Trophoblast cell (in vitro differentiated cells and primary cell): ENCODE results near the gene CCIN.

Source experiments
- DNase-seq, 2 donors: peaks; one replicate each; pipeline ENCODE4 v3.0.0-alpha.2; 2016
- H2AFZ ChIP-seq: 2 replicates; pipeline ENCODE4 v1.6.1; 2013; ENCODE audit warnings: low read length, moderate library complexity, mild to moderate bottlenecking; ENCODE audit not compliant: insufficient read depth, poor library complexity
- H2AK5ac ChIP-seq: 2 replicates; pipeline ENCODE4 v1.6.1; 2013; ENCODE audit warnings: mild to moderate bottlenecking, low read length
- H2BK120ac ChIP-seq: 2 replicates; pipeline ENCODE4 v1.6.1; 2013; ENCODE audit warnings: low read length, mild to moderate bottlenecking, moderate library complexity; ENCODE audit not compliant: insufficient read depth, poor library complexity
- H2BK12ac ChIP-seq: 2 replicates; pipeline ENCODE4 v1.6.1; 2013; ENCODE audit warnings: mild to moderate bottlenecking, low read length, moderate library complexity
- H2BK5ac ChIP-seq: 2 replicates; pipeline ENCODE4 v1.6.1; 2013; ENCODE audit warnings: low read length, low read depth, moderate library complexity, mild to moderate bottlenecking; ENCODE audit not compliant: poor library complexity
- H3K14ac ChIP-seq: 2 replicates; pipeline ENCODE4 v1.6.1; 2013; ENCODE audit warnings: mild to moderate bottlenecking, low read length
- H3K18ac ChIP-seq: 2 replicates; pipeline ENCODE4 v1.6.1; 2013; ENCODE audit warnings: mild to moderate bottlenecking, low read length
- H3K23ac ChIP-seq: 2 replicates; pipeline ENCODE4 v1.6.1; 2013; ENCODE audit warnings: low read length
- H3K27ac ChIP-seq: 2 replicates; pipeline ENCODE4 v1.5.1; 2013; ENCODE audit warnings: low read depth, mild to moderate bottlenecking, inconsistent platforms, low read length, moderate library complexity
- H3K27me3 ChIP-seq: 2 replicates; pipeline ENCODE4 v1.6.1; 2013; ENCODE audit warnings: inconsistent platforms, mild to moderate bottlenecking, low read length, moderate library complexity; ENCODE audit not compliant: insufficient read depth
- H3K36me3 ChIP-seq, 2 experiments: 1 replicate in 1 of 2; 2 replicates in 1 of 2; pipeline ENCODE4 v1.6.1; 2013; ENCODE audit warnings: low read length in 2 of 2, mild to moderate bottlenecking in 2 of 2, moderate library complexity in 1 of 2; ENCODE audit not compliant: insufficient read depth in 2 of 2, control insufficient read depth in 1 of 2
- H3K4ac ChIP-seq: 2 replicates; pipeline ENCODE4 v1.6.1; 2013; ENCODE audit warnings: low read depth, mild to moderate bottlenecking, low read length, moderate library complexity
- H3K4me1 ChIP-seq, 2 experiments: 1 replicate in 1 of 2; 2 replicates in 1 of 2; pipeline ENCODE4 v1.6.1; 2013; ENCODE audit warnings: low read length in 2 of 2, mild to moderate bottlenecking in 2 of 2, moderate library complexity in 1 of 2; ENCODE audit not compliant: insufficient read depth in 2 of 2, control insufficient read depth in 1 of 2
- H3K4me2 ChIP-seq: 2 replicates; pipeline ENCODE4 v1.6.1; 2013; ENCODE audit warnings: inconsistent platforms, mild to moderate bottlenecking, low read length, moderate library complexity
- H3K4me3 ChIP-seq: 2 replicates; pipeline ENCODE4 v1.5.1; 2013; ENCODE audit warnings: mild to moderate bottlenecking, low read depth, low read length, inconsistent platforms
- H3K79me1 ChIP-seq: one replicate; pipeline ENCODE4 v1.6.1; 2013; ENCODE audit warnings: low read length
- H3K79me2 ChIP-seq: 2 replicates; pipeline ENCODE4 v1.6.1; 2013; ENCODE audit warnings: low read length, mild to moderate bottlenecking; ENCODE audit not compliant: control insufficient read depth, insufficient read depth, poor library complexity
- H3K9ac ChIP-seq: 2 replicates; pipeline ENCODE4 v1.6.1; 2013; ENCODE audit warnings: mild to moderate bottlenecking, low read length
- H3K9me3 ChIP-seq: 2 replicates; pipeline ENCODE4 v1.6.1; 2013; ENCODE audit warnings: low read depth, mild to moderate bottlenecking, control low read depth, inconsistent platforms, low read length; ENCODE audit not compliant: insufficient read depth
- H4K12ac ChIP-seq: 2 replicates; pipeline ENCODE4 v1.6.1; 2013; ENCODE audit warnings: low read depth, mild to moderate bottlenecking, low read length, moderate library complexity
- H4K8ac ChIP-seq: 2 replicates; pipeline ENCODE4 v1.6.1; 2013; ENCODE audit warnings: low read depth, mild to moderate bottlenecking, low read length, moderate library complexity
- H4K91ac ChIP-seq: one replicate; pipeline ENCODE4 v1.6.1; 2013; ENCODE audit warnings: low read depth, mild to moderate bottlenecking, low read length, moderate library complexity
- WGBS: extraction: QIAGEN DNeasy Blood & Tissue Kit; methylation state at CpG from one replicate; pipeline ENCODE4 v1.1.7; 2013; ENCODE audit warnings: missing lambda C conversion rate; ENCODE audit not compliant: insufficient read length, insufficient coverage; ENCODE audit errors: extremely low coverage; 5-methylcytosine and 5-hydroxymethylcytosine counted together

Gene CCIN

GRCh38 chr9:36218011-36218410 is 48.8 kb downstream of the CCIN start:
- Histone ChIP-seq H4K12ac (no peak overlapping the region), H3K27me3 (no peaks in the 10 kb centered on the region), H4K91ac (no peak overlapping the region), H3K23ac (no peak overlapping the region), H2BK120ac (no peak overlapping the region), H3K36me3 (peaks cover 41 to 52% of the 10 kb centered on the region in 2 experiments), H3K18ac (no peak overlapping the region), H3K4me2 (no peak overlapping the region), H2AK5ac (no peak overlapping the region), H3K79me1 (no peaks in the 10 kb centered on the region), H3K9me3 (peaks cover 5% of the 10 kb centered on the region), H2AFZ (no peak overlapping the region), H3K14ac (no peak overlapping the region), H2BK5ac (no peak overlapping the region), H3K79me2 (no peaks in the 10 kb centered on the region), H4K8ac (no peak overlapping the region), H3K9ac (no peak overlapping the region), H3K4ac (no peak overlapping the region), H3K4me3 (no peak overlapping the region), H3K4me1 (no peaks in the 10 kb centered on the region), H2BK12ac (no peak overlapping the region), H3K27ac (no peak overlapping the region)
- DNase-seq = no peak
- no CpG with 5 or more reads among the region's 5 CpGs for WGBS

- no peaks in the 10 kb centered on the region for H3K79me2 ChIP-seq
- no peak overlapping the region for H2BK12ac ChIP-seq
- H4K12ac ChIP-seq = no peak overlapping the region
- H2BK5ac ChIP-seq = no peak overlapping the region
- no peak overlapping the region for H3K27ac ChIP-seq
- WGBS = no CpG with 5 or more reads among the region's 7 CpGs
- no peak overlapping the region for H3K4me3 ChIP-seq
- H3K4me2 ChIP-seq = no peak overlapping the region
- H3K14ac ChIP-seq = no peak overlapping the region
- no peak overlapping the region for H2BK120ac ChIP-seq
- H3K18ac ChIP-seq = no peak overlapping the region
- H4K8ac ChIP-seq = no peak overlapping the region
- DNase-seq = no peak
- no peak overlapping the region for H2AK5ac ChIP-seq
- H3K4ac ChIP-seq = no peak overlapping the region
- no peak overlapping the region for H3K9ac ChIP-seq
- no peaks in the 10 kb centered on the region for H3K79me1 ChIP-seq
- no peak overlapping the region for H2AFZ ChIP-seq
- peaks cover 38 to 49% of the 10 kb centered on the region in 2 experiments for H3K36me3 ChIP-seq
- H3K27me3 ChIP-seq = no peaks in the 10 kb centered on the region
- no peak overlapping the region for H4K91ac ChIP-seq
- H3K9me3 ChIP-seq = peaks cover 5% of the 10 kb centered on the region
- no peaks in the 10 kb centered on the region for H3K4me1 ChIP-seq
- no peak overlapping the region for H3K23ac ChIP-seq
Measured at GRCh38 chr9:36218411-36218901, 49.3 kb downstream of the CCIN start.
